Common myeloid progenitor, CD34-positive (primary cell): ENCODE data around the gene CLEC18C.

Experiments used
- CTCF ChIA-PET: fragments of 350-600 bp; sonication (Branson Sonifier 250); formaldehyde crosslinking; loops from one replicate; lab custom pipeline; 2021; ENCODE audit warnings: antibody characterized with exemption; lab: Charles Lee
- POLR2A ChIA-PET: fragments of 350-600 bp; sonication (Branson Sonifier 250); formaldehyde crosslinking; loops from one replicate; lab custom pipeline; 2021; ENCODE audit warnings: antibody characterized with exemption; lab: Charles Lee
- DNase-seq, 3 donors: peaks; one replicate each; pipeline versions ENCODE4 v3.0.0 to v3.0.0-alpha.2; 2013
- H3K27ac ChIP-seq, 2 experiments: 1 replicate in 1 of 2; 2 replicates in 1 of 2; pipeline ENCODE4 v1.7.0; 2013; ENCODE audit warnings: inconsistent platforms in 2 of 2, low read length in 2 of 2, mild to moderate bottlenecking in 2 of 2, low read depth in 1 of 2, moderate library complexity in 1 of 2; ENCODE audit not compliant: severe bottlenecking in 2 of 2, insufficient read depth in 1 of 2, poor library complexity in 1 of 2
- H3K27me3 ChIP-seq, 5 experiments: replicated peaks in 2 of 5; 1 replicate in 3 of 5; 2 replicates in 2 of 5; pipeline versions ENCODE4 v1.6.1 to v1.7.0; 2013; ENCODE audit warnings: low read length in 4 of 5, mild to moderate bottlenecking in 2 of 5, moderate library complexity in 2 of 5, inconsistent platforms in 1 of 5; ENCODE audit not compliant: insufficient read depth in 5 of 5, control insufficient read depth in 4 of 5
- H3K36me3 ChIP-seq, 4 experiments: 1 replicate in 2 of 4; 2 replicates in 2 of 4; pipeline versions ENCODE4 v1.6.1 to v1.7.0; 2013; ENCODE audit warnings: low read length in 3 of 4, control low read depth in 1 of 4, mild to moderate bottlenecking in 1 of 4; ENCODE audit not compliant: control insufficient read depth in 4 of 4, insufficient read depth in 4 of 4
- H3K4me1 ChIP-seq, 4 experiments: 1 replicate in 3 of 4; 2 replicates in 1 of 4; pipeline versions ENCODE4 v1.6.1 to v1.7.1; 2013; ENCODE audit warnings: low read length in 3 of 4, mild to moderate bottlenecking in 3 of 4, control low read depth in 1 of 4, inconsistent platforms in 1 of 4, moderate library complexity in 1 of 4; ENCODE audit not compliant: control insufficient read depth in 4 of 4, insufficient read depth in 4 of 4; ENCODE audit errors: control extremely low read depth in 1 of 4
- H3K4me3 ChIP-seq, 7 experiments: 1 replicate in 4 of 7; 2 replicates in 3 of 7; pipeline versions ENCODE4 v1.5.1 to v1.7.0; 2013; ENCODE audit warnings: mild to moderate bottlenecking in 7 of 7, low read length in 6 of 7, moderate library complexity in 6 of 7, inconsistent platforms in 2 of 7, low read depth in 2 of 7, control low read depth in 1 of 7; ENCODE audit not compliant: insufficient read depth in 4 of 7, control insufficient read depth in 1 of 7; ENCODE audit errors: extremely low read depth in 1 of 7
- H3K9me3 ChIP-seq, 5 experiments: 1 replicate in 4 of 5; 2 replicates in 1 of 5; pipeline versions ENCODE4 v1.6.1 to v1.7.1; 2013; ENCODE audit warnings: low read length in 4 of 5, mild to moderate bottlenecking in 2 of 5, inconsistent platforms in 1 of 5, low read depth in 1 of 5, moderate library complexity in 1 of 5; ENCODE audit not compliant: control insufficient read depth in 4 of 5, insufficient read depth in 2 of 5; ENCODE audit errors: control extremely low read depth in 1 of 5
- WGBS: methylation state at CpG from one replicate; pipeline ENCODE4 v1.1.5; 2013; ENCODE audit not compliant: insufficient coverage; 5-methylcytosine and 5-hydroxymethylcytosine counted together

The CLEC18C gene

GRCh38 chr16:70159355-70160348 lies 13.9 kb upstream of the CLEC18C start:
- ChIA-PET POLR2A (no interaction called here), CTCF (interaction anchor here (0.6 to 1.6 kb wide), 4 partner anchors 94 to 610 kb away, joined by 3 to 10 read pairs (median 4); partner anchors contain the start of gene DDX19B)
- Histone ChIP-seq H3K27ac (no peak overlapping the region), H3K4me1 (no peaks in the 10 kb centered on the region), H3K36me3 (peaks cover 8 to 75% (median 56%) of the 10 kb centered on the region in 4 experiments), H3K27me3 (no peaks in the 10 kb centered on the region), H3K9me3 (no peaks in the 10 kb centered on the region), H3K4me3 (no peak overlapping the region)
- 89% methylated on average over 9 of the region's 9 CpGs for WGBS
- DNase-seq: no peak

DNA sequence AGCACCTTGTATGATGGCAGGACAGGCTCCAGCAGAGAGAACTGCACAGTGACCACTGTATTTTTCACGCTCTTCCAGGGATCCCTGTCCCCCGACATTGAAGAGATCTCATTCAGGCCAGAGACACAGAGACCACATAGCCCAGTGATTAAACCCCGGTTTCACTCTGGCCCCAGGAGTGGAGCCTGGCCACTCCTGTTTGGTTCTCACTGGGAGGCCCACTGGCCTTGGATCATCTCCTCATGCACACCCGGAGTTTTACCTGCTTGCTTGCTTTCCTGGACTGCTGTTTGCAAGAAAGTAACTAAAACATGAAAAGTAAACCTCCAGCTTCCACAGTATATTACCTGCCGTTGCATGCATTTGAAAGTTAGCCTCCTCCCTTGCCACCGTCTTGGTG lies 13.2 kb upstream of the CLEC18C start:
- DNase-seq: no peak
- no peaks in the 10 kb centered on the region for H3K27me3 ChIP-seq
- H3K27ac ChIP-seq: no peak overlapping the region
- H3K9me3 ChIP-seq: no peaks in the 10 kb centered on the region
- CTCF ChIA-PET: interaction anchor here (0.6 to 1.6 kb wide), 4 partner anchors 9 to 139 kb away, joined by 3 to 10 read pairs (median 4); partner anchors contain the start of gene DDX19B
- H3K36me3 ChIP-seq: peaks cover 8 to 72% (median 53%) of the 10 kb centered on the region in 4 experiments
- peaks cover 0 to 2% (median 0%) of the 10 kb centered on the region in 4 experiments for H3K4me1 ChIP-seq
- POLR2A ChIA-PET: no interaction called here
- H3K4me3 ChIP-seq: no peak overlapping the region
- WGBS: 98% methylated on average over 6 of the region's 6 CpGs

DNA sequence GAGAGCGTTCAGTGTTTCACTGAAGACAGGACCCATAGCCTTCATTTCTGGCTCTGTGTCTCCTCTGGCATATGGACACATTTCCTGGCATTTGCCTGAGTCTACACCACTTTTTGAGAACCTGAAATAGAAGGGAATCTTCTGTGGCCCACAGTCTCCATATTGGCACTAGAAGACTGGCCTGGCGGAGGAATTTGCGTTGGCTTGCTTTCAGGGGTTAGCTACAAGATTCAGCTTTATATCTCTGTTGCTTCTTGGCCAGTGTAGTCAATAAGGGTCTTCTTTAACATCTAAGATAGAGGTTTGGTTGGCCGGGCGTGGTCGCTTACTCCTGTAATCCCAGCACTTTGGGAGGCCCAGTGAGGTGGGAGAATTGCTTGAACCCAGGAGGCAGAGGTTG lies 12.8 kb upstream of the CLEC18C start:
- Histone ChIP-seq H3K27me3 (no peaks in the 10 kb centered on the region), H3K4me3 (no peak overlapping the region), H3K9me3 (no peaks in the 10 kb centered on the region), H3K36me3 (peaks cover 8 to 68% (median 52%) of the 10 kb centered on the region in 4 experiments), H3K4me1 (peaks cover 0 to 2% (median 0%) of the 10 kb centered on the region in 4 experiments), H3K27ac (no peak overlapping the region)
- POLR2A ChIA-PET: no interaction called here
- DNase-seq: no peak
- WGBS: over 99% methylated on average over 6 of the region's 6 CpGs
- CTCF ChIA-PET: interaction anchor here (0.8 to 1.6 kb wide), 3 partner anchors 9 to 138 kb away, joined by 3 to 10 read pairs (median 4); partner anchors contain the start of gene DDX19B

- no peaks in the 10 kb centered on the region for H3K27me3 ChIP-seq
- ChIA-PET POLR2A (no interaction called here), CTCF (no interaction called here)
- no peak overlapping the region for H3K4me3 ChIP-seq
- peaks cover 8 to 63% (median 48%) of the 10 kb centered on the region in 4 experiments for H3K36me3 ChIP-seq
- H3K27ac ChIP-seq: no peak overlapping the region
- DNase-seq: no peak
- peaks cover 0 to 2% (median 0%) of the 10 kb centered on the region in 4 experiments for H3K4me1 ChIP-seq
- 97% methylated on average over 5 of the region's 6 CpGs for WGBS
- no peaks in the 10 kb centered on the region for H3K9me3 ChIP-seq
Observed at GRCh38 chr16:70161350-70161749, 12.2 kb upstream of the CLEC18C start.

DNA sequence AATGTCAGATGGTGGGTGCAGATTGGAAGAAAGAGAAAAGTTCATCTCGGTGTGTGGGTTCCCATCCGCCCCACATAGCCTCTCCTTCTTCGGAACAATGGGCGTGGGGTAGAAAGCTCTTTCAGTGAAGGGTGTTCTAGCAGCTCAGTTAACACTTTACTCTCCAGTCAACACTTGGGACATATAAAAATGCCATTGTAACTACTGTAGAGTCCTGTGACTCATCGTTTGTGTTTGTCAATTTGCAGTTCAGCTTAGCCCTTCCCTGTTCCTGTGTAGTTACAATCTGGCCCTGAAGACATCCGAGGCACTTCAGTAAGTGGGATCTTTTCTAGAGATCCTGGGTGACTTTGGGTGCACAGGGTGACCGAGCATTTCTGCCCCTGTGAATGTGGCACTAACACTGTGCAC lies 11.5 kb upstream of the CLEC18C start:
- ChIA-PET POLR2A (no interaction called here), CTCF (interaction anchor here (1.9 kb wide), 1 partner anchor 105 kb away, joined by 11 read pairs; no protein-coding TSS in a partner anchor)
- Histone ChIP-seq H3K4me1 (peaks cover 0 to 2% (median 0%) of the 10 kb centered on the region in 4 experiments), H3K36me3 (peaks cover 8 to 56% (median 41%) of the 10 kb centered on the region in 4 experiments), H3K27me3 (no peaks in the 10 kb centered on the region), H3K9me3 (no peaks in the 10 kb centered on the region), H3K27ac (no peak overlapping the region), H3K4me3 (no peak overlapping the region)
- 98% methylated on average over 7 of the region's 7 CpGs for WGBS
- DNase-seq: no peak

- CTCF ChIA-PET: interaction anchor here (0.6 to 1.9 kb wide), 3 partner anchors 14 to 154 kb away, joined by 3 to 11 read pairs (median 4); no protein-coding TSS in a partner anchor
- 97% methylated on average over 10 of the region's 10 CpGs for WGBS
- Histone ChIP-seq H3K27ac (no peak overlapping the region), H3K36me3 (peaks cover 2 to 40% (median 29%) of the 10 kb centered on the region in 4 experiments), H3K9me3 (no peaks in the 10 kb centered on the region), H3K27me3 (no peaks in the 10 kb centered on the region), H3K4me1 (peaks cover 0 to 2% (median 0%) of the 10 kb centered on the region in 4 experiments), H3K4me3 (no peak overlapping the region)
- DNase-seq: no peak
- POLR2A ChIA-PET: no interaction called here
Observed at GRCh38 chr16:70163596-70163995, 10.0 kb upstream of the CLEC18C start.
